ENCODE results near the gene KLK6. TPM values are rescaled to one million over a fixed set of nuclear protein-coding genes. Genes with fewer than 3 reads are reported as not detected.

Gene KLK6
- total and polyA plus RNA-seq, 3 donors from 2014 or later, result 0.37 to 0.71 (median 0.63) TPM

GRCh38 chr19:51007488-51007887 lies 38.1 kb upstream of the KLK6 start:
- intact Hi-C loops (cut with DNase I; ENCODE audit: low total_unique reads), result no loop called here
- 72 to 84% methylated on average over 3 of the region's 3 CpGs for WGBS, 2 donors

DNA sequence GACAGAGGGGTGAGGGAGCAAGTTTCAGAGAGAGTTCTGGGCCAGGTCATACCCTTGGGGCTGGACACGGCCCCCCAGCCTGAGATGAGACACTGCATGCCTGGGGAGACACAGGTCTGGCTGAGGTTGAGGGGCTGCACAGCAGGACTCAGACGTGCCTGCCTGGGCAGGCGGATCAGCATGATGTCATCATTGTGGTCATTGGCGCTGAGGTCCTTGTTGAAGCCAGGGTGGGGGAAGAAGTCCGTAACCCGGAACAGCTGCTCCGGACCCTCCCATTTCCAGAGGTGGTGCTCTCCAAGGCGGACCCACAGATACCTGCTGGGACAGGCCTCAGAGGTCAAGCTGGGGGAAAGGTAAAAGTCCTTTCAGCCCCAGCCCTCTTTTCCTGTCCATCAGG lies 37.0 kb upstream of the KLK6 start:
- DNase-seq, result no peak
- 62 to 66% methylated on average over 7 to 8 of the region's 8 CpGs for WGBS, 2 donors

More at GRCh38 chr19:51007488-51007887, 38.1 kb upstream of the KLK6 start:
- H3K9me3 ChIP-seq, result no peaks in the 10 kb centered on the region
- H3K27ac ChIP-seq, result no peak overlapping the region
- H3K4me1 ChIP-seq, result no peaks in the 10 kb centered on the region
- no peaks in the 10 kb centered on the region for H3K27me3 ChIP-seq
- no peaks in the 10 kb centered on the region for H3K36me3 ChIP-seq (ENCODE audit: low read depth, missing control alignments)
- no peak overlapping the region for H3K4me3 ChIP-seq
- TF ChIP-seq, protein P1, sequence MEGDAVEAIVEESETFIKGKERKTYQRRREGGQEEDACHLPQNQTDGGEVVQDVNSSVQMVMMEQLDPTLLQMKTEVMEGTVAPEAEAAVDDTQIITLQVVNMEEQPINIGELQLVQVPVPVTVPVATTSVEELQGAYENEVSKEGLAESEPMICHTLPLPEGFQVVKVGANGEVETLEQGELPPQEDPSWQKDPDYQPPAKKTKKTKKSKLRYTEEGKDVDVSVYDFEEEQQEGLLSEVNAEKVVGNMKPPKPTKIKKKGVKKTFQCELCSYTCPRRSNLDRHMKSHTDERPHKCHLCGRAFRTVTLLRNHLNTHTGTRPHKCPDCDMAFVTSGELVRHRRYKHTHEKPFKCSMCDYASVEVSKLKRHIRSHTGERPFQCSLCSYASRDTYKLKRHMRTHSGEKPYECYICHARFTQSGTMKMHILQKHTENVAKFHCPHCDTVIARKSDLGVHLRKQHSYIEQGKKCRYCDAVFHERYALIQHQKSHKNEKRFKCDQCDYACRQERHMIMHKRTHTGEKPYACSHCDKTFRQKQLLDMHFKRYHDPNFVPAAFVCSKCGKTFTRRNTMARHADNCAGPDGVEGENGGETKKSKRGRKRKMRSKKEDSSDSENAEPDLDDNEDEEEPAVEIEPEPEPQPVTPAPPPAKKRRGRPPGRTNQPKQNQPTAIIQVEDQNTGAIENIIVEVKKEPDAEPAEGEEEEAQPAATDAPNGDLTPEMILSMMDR (IDR thresholded peaks at IDR 0.05), result no peak
- DNase-seq, result no peak

DNA sequence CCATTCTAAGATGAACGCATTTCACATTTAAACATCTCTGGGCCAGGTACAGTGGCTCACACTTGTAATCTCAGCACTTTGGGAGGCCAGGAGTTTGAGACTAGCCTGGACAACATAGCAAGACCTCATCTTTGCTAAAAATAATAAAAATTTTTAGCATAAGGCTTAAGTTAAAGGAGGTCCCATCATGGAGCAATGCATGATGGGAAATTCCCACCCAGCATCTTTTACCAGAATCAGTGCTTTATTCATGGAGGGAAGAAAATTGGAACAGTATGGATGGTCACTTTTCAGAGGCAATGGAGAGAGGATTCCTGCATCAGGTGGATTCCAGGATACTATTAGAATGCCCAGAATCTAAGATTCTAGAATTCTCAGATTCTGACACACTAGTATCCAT lies 35.9 kb upstream of the KLK6 start:
- H3K4me3 ChIP-seq, result no peak overlapping the region
- no peaks in the 10 kb centered on the region for H3K27me3 ChIP-seq
- no peaks in the 10 kb centered on the region for H3K4me1 ChIP-seq
- DNase-seq, result no peak
- intact Hi-C loops (cut with DNase I; ENCODE audit: low total_unique reads), result no loop called here
- H3K9me3 ChIP-seq, result no peaks in the 10 kb centered on the region
- H3K27ac ChIP-seq, result no peak overlapping the region
- no peak for TF ChIP-seq POLR2A (IDR thresholded peaks at IDR 0.05)
- TF ChIP-seq, protein P1 (IDR thresholded peaks at IDR 0.05), result no peak
- no peaks in the 10 kb centered on the region for H3K36me3 ChIP-seq (ENCODE audit: low read depth, missing control alignments)
- WGBS, 2 donors, result 78 to 90% methylated on average over 1 of the region's 1 CpG

More for the DNA sequence above, 37.0 kb upstream of the KLK6 start:
- TF ChIP-seq, protein P1 (IDR thresholded peaks at IDR 0.05), result no peak
- TF ChIP-seq POLR2A (IDR thresholded peaks at IDR 0.05), result no peak
- Histone ChIP-seq H3K4me1 (no peaks in the 10 kb centered on the region), H3K4me3 (no peak overlapping the region), H3K27ac (no peak overlapping the region), H3K27me3 (no peaks in the 10 kb centered on the region), H3K36me3 (ENCODE audit: low read depth, missing control alignments) (no peaks in the 10 kb centered on the region), H3K9me3 (no peaks in the 10 kb centered on the region)
- intact Hi-C loops (cut with DNase I; ENCODE audit: low total_unique reads), result no loop called here

GRCh38 chr19:51003316-51003715 lies 33.9 kb upstream of the KLK6 start:
- WGBS, 2 donors, result 61 to 69% methylated on average over 7 of the region's 7 CpGs
- intact Hi-C loops (cut with DNase I; ENCODE audit: low total_unique reads), result no loop called here
- H3K27me3 ChIP-seq, result no peaks in the 10 kb centered on the region

More at GRCh38 chr19:51003316-51003715, 33.9 kb upstream of the KLK6 start:
- DNase-seq, result no peak
- Histone ChIP-seq H3K27ac (no peak overlapping the region), H3K36me3 (ENCODE audit: low read depth, missing control alignments) (no peaks in the 10 kb centered on the region), H3K4me1 (no peaks in the 10 kb centered on the region), H3K9me3 (no peaks in the 10 kb centered on the region), H3K4me3 (peak overlapping the region; percentile 26 to 42)
- TF ChIP-seq POLR2A (IDR thresholded peaks at IDR 0.05), result no peak
- TF ChIP-seq, protein P1 (IDR thresholded peaks at IDR 0.05), result no peak

Measured in testis (tissue), 3 donors.